ENCODE results near the gene WDR7. TPM values are rescaled to one million over a fixed set of nuclear protein-coding genes. Genes with fewer than 3 reads are reported as not detected.

The WDR7 gene
- total RNA-seq, 1 donor from 2014 or later = 16.9 TPM

DNA sequence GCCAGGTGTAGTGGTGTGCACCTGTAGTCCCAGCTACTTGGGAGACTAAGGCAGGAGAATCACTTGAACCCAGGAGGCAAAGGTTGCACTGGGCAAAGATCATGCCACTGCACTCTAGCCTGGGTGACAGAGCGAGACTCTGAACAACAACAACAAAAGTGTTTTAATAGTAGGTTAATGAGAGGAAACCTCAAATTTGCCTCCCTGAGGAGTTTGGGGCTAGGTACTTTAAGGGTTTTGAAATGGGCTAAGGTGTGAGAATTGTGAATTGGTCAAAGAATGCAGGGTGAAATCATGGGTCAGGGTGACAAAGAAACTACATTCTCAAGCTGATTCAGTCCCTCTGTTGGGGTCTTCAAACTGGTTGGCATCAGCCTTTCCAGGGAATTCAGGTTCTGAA is 435.0 kb downstream of the WDR7 start:
- TF ChIP-seq, protein P1, sequence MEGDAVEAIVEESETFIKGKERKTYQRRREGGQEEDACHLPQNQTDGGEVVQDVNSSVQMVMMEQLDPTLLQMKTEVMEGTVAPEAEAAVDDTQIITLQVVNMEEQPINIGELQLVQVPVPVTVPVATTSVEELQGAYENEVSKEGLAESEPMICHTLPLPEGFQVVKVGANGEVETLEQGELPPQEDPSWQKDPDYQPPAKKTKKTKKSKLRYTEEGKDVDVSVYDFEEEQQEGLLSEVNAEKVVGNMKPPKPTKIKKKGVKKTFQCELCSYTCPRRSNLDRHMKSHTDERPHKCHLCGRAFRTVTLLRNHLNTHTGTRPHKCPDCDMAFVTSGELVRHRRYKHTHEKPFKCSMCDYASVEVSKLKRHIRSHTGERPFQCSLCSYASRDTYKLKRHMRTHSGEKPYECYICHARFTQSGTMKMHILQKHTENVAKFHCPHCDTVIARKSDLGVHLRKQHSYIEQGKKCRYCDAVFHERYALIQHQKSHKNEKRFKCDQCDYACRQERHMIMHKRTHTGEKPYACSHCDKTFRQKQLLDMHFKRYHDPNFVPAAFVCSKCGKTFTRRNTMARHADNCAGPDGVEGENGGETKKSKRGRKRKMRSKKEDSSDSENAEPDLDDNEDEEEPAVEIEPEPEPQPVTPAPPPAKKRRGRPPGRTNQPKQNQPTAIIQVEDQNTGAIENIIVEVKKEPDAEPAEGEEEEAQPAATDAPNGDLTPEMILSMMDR (conservative IDR thresholded peaks at IDR 0.05) = no peak
- Mint-ChIP-seq H3K27me3 (peaks cover 34% of the 10 kb centered on the region), H3K9me3 (peaks cover 9% of the 10 kb centered on the region), H3K36me3 (no peaks in the 10 kb centered on the region), H3K27ac (no peak overlapping the region), H3K4me3 (no peak overlapping the region), H3K4me1 (ENCODE audit: unreplicated experiment) (peaks cover 4% of the 10 kb centered on the region)
- no peak for DNase-seq (ENCODE audit: extremely low spot score, unreplicated experiment)

Other genes starting within 250 kb of the WDR7 start
- gene TXNL1, start 12.8 kb upstream of the WDR7 start, total RNA-seq (ENCODE audit: low replicate concordance) = 59.3 and 78.0 TPM in 2 replicates